Endothelial cell of umbilical vein (primary cell): ENCODE measurements around the gene TUBA1C. TPM values are rescaled to one million over a fixed set of nuclear protein-coding genes. Genes with fewer than 3 reads are reported as not detected.
"Not testable (repeated sequence)": the region's sequence is repeated elsewhere in the genome, so short reads cannot be mapped to it uniquely, and the experiment has no call there.

Experiments used
- BruUV-seq: library from RNA; stranded (reverse); fragments of 400-500 nt; replicated peaks from 2 replicates; lab custom pipeline; 2021; lab: Mats Ljungman, UMichigan
- CTCF ChIA-PET: fragments of 300-600, 350-600 bp; sonication (Branson Sonifier 250); formaldehyde crosslinking; loops from one replicate; lab custom pipeline; 2021; ENCODE audit warnings: antibody characterized with exemption, inconsistent platforms; lab: Charles Lee
- POLR2A ChIA-PET: fragments of 300-600, 350-600 bp; sonication (Branson Sonifier 250); formaldehyde crosslinking; loops from one replicate; lab custom pipeline; 2021; ENCODE audit warnings: antibody characterized with exemption, inconsistent platforms; lab: Charles Lee
- DNase-seq: peaks from one replicate; pipeline ENCODE4 v3.0.0-alpha.2; 2011; ENCODE audit warnings: low read depth, low spot score
- FAIRE-seq: peaks from 2 replicates; lab custom pipeline; 2011; peaks lifted over from hg19 to GRCh38; lab: Jason Lieb, UNC
- H2AFZ ChIP-seq: 2 replicates; pipeline ENCODE4 v1.6.0; 2012; ENCODE audit warnings: low read depth, low read length, control low read depth, inconsistent platforms
- H3K27ac ChIP-seq: 2 replicates; pipeline ENCODE4 v1.5.1; 2011; ENCODE audit warnings: low read depth, mild to moderate bottlenecking, control low read depth, low read length, moderate library complexity; ENCODE audit not compliant: insufficient read depth
- H3K27me3 ChIP-seq, 2 experiments: 2 replicates each; pipeline versions ENCODE4 v1.6.0 to v1.6.1; 2011; ENCODE audit warnings: low read length in 2 of 2, mixed read lengths in 1 of 2; ENCODE audit not compliant: control insufficient read depth in 2 of 2, insufficient read depth in 2 of 2
- H3K36me3 ChIP-seq, 2 experiments: 2 replicates in 1 of 2; 3 replicates in 1 of 2; pipeline ENCODE4 v1.5.1; 2011; ENCODE audit warnings: low read length in 2 of 2, mild to moderate bottlenecking in 1 of 2, moderate library complexity in 1 of 2; ENCODE audit not compliant: control insufficient read depth in 2 of 2, insufficient read depth in 2 of 2; ENCODE audit errors: extremely low read depth in 1 of 2
- H3K4me1 ChIP-seq: 3 replicates; pipeline ENCODE4 v1.5.1; 2011; ENCODE audit warnings: mild to moderate bottlenecking, low read length; ENCODE audit not compliant: control insufficient read depth, insufficient read depth; ENCODE audit errors: extremely low read depth
- H3K4me2 ChIP-seq: 2 replicates; pipeline ENCODE4 v1.6.1; 2011; ENCODE audit warnings: low read length, control low read depth, mixed read lengths; ENCODE audit not compliant: insufficient read depth
- H3K4me3 ChIP-seq, 3 experiments: fragments of 200-600 bp in 1 of 3; sonication (generic), shearing (Covaris generic) in 1 of 3; replicated peaks in 1 of 3; 2 replicates each; pipeline ENCODE4 v1.5.1; 2011 to 2016; ENCODE audit warnings: control low read depth in 3 of 3, low read length in 3 of 3, mild to moderate bottlenecking in 2 of 3, inconsistent platforms in 1 of 3, low read depth in 1 of 3, moderate library complexity in 1 of 3; ENCODE audit not compliant: insufficient read depth in 1 of 3
- H3K79me2 ChIP-seq: 2 replicates; pipeline ENCODE4 v1.6.0; 2012; ENCODE audit warnings: low read length, inconsistent platforms; ENCODE audit not compliant: control insufficient read depth, insufficient read depth
- H3K9ac ChIP-seq: replicated peaks from 2 replicates; pipeline ENCODE3; 2011; ENCODE audit warnings: low read length, control low read depth; ENCODE audit not compliant: insufficient read depth; ENCODE audit errors: extremely low read depth
- H3K9me1 ChIP-seq: replicated peaks from 3 replicates; pipeline ENCODE4 v1.6.0; 2011; ENCODE audit warnings: mild to moderate bottlenecking, low read length; ENCODE audit not compliant: control insufficient read depth, insufficient read depth; ENCODE audit errors: extremely low read depth
- H3K9me3 ChIP-seq: replicated peaks from 2 replicates; pipeline ENCODE4 v1.5.1; 2012; ENCODE audit warnings: low read length, inconsistent platforms; ENCODE audit not compliant: control insufficient read depth, insufficient read depth
- H4K20me1 ChIP-seq: replicated peaks from 2 replicates; pipeline ENCODE3; 2011; ENCODE audit warnings: mild to moderate bottlenecking, low read length; ENCODE audit not compliant: control insufficient read depth, insufficient read depth; ENCODE audit errors: extremely low read depth
- CTCF ChIP-seq, 2 donors: IDR thresholded peaks; 1 replicate in 1 of 2; 2 replicates in 1 of 2; pipeline ENCODE4 v1.5.1; 2011; ENCODE audit warnings: low read length in 2 of 2, mild to moderate bottlenecking in 2 of 2, moderate library complexity in 2 of 2, control low read depth in 1 of 2, inconsistent platforms in 1 of 2, low read depth in 1 of 2; ENCODE audit not compliant: insufficient read depth in 1 of 2; ENCODE audit errors: extremely low read depth in 1 of 2
- EZH2 ChIP-seq: IDR thresholded peaks from 2 replicates; pipeline ENCODE4 v1.6.1; 2012; ENCODE audit warnings: borderline replicate concordance, low read depth, mild to moderate bottlenecking, moderate library complexity, low read length, inconsistent platforms; ENCODE audit not compliant: severe bottlenecking
- FOS ChIP-seq: IDR thresholded peaks from 2 replicates; pipeline ENCODE4 v1.6.1; 2011; ENCODE audit warnings: mild to moderate bottlenecking, low read length, moderate library complexity, borderline replicate concordance; ENCODE audit not compliant: insufficient read depth
- GATA2 ChIP-seq: IDR thresholded peaks from 2 replicates; pipeline ENCODE4 v1.7.0; 2011; ENCODE audit warnings: low read depth, mild to moderate bottlenecking, moderate library complexity, mixed read lengths, low read length; ENCODE audit not compliant: insufficient read length, insufficient read depth
- JUN ChIP-seq: IDR thresholded peaks from 2 replicates; pipeline ENCODE4 v1.6.1; 2011; ENCODE audit warnings: borderline replicate concordance, low read depth; ENCODE audit not compliant: insufficient read length, insufficient read depth
- MAX ChIP-seq: IDR thresholded peaks from 2 replicates; pipeline ENCODE4 v1.6.1; 2011; ENCODE audit not compliant: insufficient read depth, insufficient read length
- MYC ChIP-seq: IDR thresholded peaks from one replicate; pipeline ENCODE4 v1.6.1; 2011; ENCODE audit warnings: mild to moderate bottlenecking, low read depth, low read length
- POLR2A ChIP-seq: IDR thresholded peaks from 2 replicates; pipeline ENCODE4 v1.6.1; 2012; ENCODE audit warnings: low read depth, mild to moderate bottlenecking, control low read depth, low read length
- POLR2AphosphoS5 ChIP-seq: IDR thresholded peaks from 2 replicates; pipeline ENCODE4 v1.6.1; 2012; ENCODE audit warnings: low read depth, mild to moderate bottlenecking, control low read depth, low read length, moderate library complexity; ENCODE audit not compliant: insufficient read depth
- dilution Hi-C: fragments of 300-500 bp; cut with MboI; formaldehyde crosslinking; loops from one replicate; pipeline ENCODE4 v1.15.0; 2019; ENCODE audit warnings: low sequenced_read_pairs; ENCODE audit not compliant: extremely low pct_ligation_motif_present
- intact Hi-C: fragments of 100-400 bp; cut with micrococcal nuclease; formaldehyde crosslinking; loops from one replicate; pipeline ENCODE4 v1.10.0; 2022
- polyA plus RNA-seq, 4 experiments: library from polyadenylated mRNA; depleted of rRNA in 3 of 4; stranded (reverse) in 3 of 4; unstranded in 1 of 4; fragments of >200 nt; gene quantifications; 2 replicates each; pipeline versions ENCODE4 v1.2.1 to v1.2.3, GENCODE V29; 2011 to 2012; ENCODE audit warnings: missing spikeins in 1 of 4
- total RNA-seq: library from RNA; stranded (reverse); gene quantifications from 2 replicates; pipeline ENCODE4 v1.2.3, GENCODE V29; 2021

The TUBA1C gene
- total and polyA plus RNA-seq, 2 donors (not counting 3 experiments of a cell fraction or from before 2014, with no cell fraction given), result 515 to 2,063 TPM

- Histone ChIP-seq H3K9ac (no peak overlapping the region), H3K4me2 (no peak overlapping the region), H3K9me3 (no peaks in the 10 kb centered on the region), H4K20me1 (no peaks in the 10 kb centered on the region), H3K4me3 (no peak overlapping the region), H3K9me1 (no peaks in the 10 kb centered on the region), H3K79me2 (no peaks in the 10 kb centered on the region), H3K27me3 (peaks cover 13 to 21% of the 10 kb centered on the region in 2 experiments), H2AFZ (no peak overlapping the region), H3K36me3 (no peaks in the 10 kb centered on the region), H3K4me1 (no peaks in the 10 kb centered on the region), H3K27ac (no peak overlapping the region)
- BruUV-seq, result no TSS peak
- FAIRE-seq, result no peak
- DNase-seq, result no peak
- TF ChIP-seq GATA2, result no peak
- TF ChIP-seq MAX, result no peak
- TF ChIP-seq POLR2A, result no peak
- no peak for TF ChIP-seq POLR2AphosphoS5
- TF ChIP-seq MYC, result no peak
- no peak for TF ChIP-seq JUN
- TF ChIP-seq FOS, result no peak
- no peak for TF ChIP-seq EZH2
- TF ChIP-seq CTCF (IDR thresholded peaks at IDR 0.05; ENCODE audit: extremely low read depth in 1 of 2, insufficient read depth in 1 of 2, low read depth in 1 of 2, low read length in 2 of 2), result no peak
- ChIA-PET POLR2A (no interaction called here), CTCF (interaction anchor here (1.0 to 1.6 kb wide), 2 partner anchors 38 to 48 kb away, joined by 3 to 9 read pairs; no protein-coding TSS in a partner anchor)
- intact Hi-C loops (no loop called here), dilution Hi-C loops (no loop called here)
These were observed 44.5 kb downstream of the TUBA1C start for GRCh38 chr12:49309386-49309785.

GRCh38 chr12:49310451-49311000 is 45.6 kb downstream of the TUBA1C start:
- POLR2A ChIA-PET, H3K4me2 ChIP-seq, H3K9me3 ChIP-seq, H3K9me1 ChIP-seq, H3K36me3 ChIP-seq, BruUV-seq, DNase-seq, dilution Hi-C loops, H3K27ac ChIP-seq, FAIRE-seq, H3K4me3 ChIP-seq, H3K4me1 ChIP-seq, H3K9ac ChIP-seq, H2AFZ ChIP-seq, intact Hi-C loops, H4K20me1 ChIP-seq, H3K79me2 ChIP-seq: not testable (repeated sequence)
- peaks cover 10 to 19% of the 10 kb centered on the region in 2 experiments for H3K27me3 ChIP-seq
- CTCF ChIA-PET, result interaction anchor here (2.3 kb wide), 1 partner anchor 32 kb away, joined by 6 read pairs; no protein-coding TSS in a partner anchor
